GM12874 (cell line): ENCODE data around the gene FAM174B.

ENCODE experiments used
- CTCF ChIP-seq: IDR thresholded peaks from 2 replicates; pipeline ENCODE4 v1.5.1; 2011; ENCODE audit warnings: low read depth, mild to moderate bottlenecking, control low read depth, low read length, moderate library complexity; ENCODE audit not compliant: insufficient read depth

FAM174B gene

GRCh38 chr15:92596623-92597022 is 59.0 kb downstream of the FAM174B start:
- no peak for TF ChIP-seq CTCF

- TF ChIP-seq CTCF, result no peak
Measured at GRCh38 chr15:92595506-92596381, 59.8 kb downstream of the FAM174B start.

GRCh38 chr15:92591275-92591674 is 64.3 kb downstream of the FAM174B start:
- no peak for TF ChIP-seq CTCF

- TF ChIP-seq CTCF, result no peak
Measured at GRCh38 chr15:92586966-92587365, 68.6 kb downstream of the FAM174B start.

GRCh38 chr15:92586383-92586942 is 69.1 kb downstream of the FAM174B start:
- no peak for TF ChIP-seq CTCF

GRCh38 chr15:92584105-92584504 is 71.5 kb downstream of the FAM174B start:
- no peak for TF ChIP-seq CTCF

GRCh38 chr15:92583096-92584034 is 72.2 kb downstream of the FAM174B start:
- TF ChIP-seq CTCF, result no peak
